ENCODE measurements around the gene ITGA1. TPM values are rescaled to one million over a fixed set of nuclear protein-coding genes. Genes with fewer than 3 reads are reported as not detected.

Gene ITGA1
- total and polyA plus RNA-seq, 2 of the 13 experiments (the other 11 are each of a cell fraction or from before 2014, with no cell fraction given) = 23.1 to 28.6 TPM

- TF ChIP-seq ATF7 (IDR thresholded peaks at IDR 0.05) (no peak), ATF7 (CRISPR knock-in tag; IDR thresholded peaks at IDR 0.05) (no peak), JUNB (CRISPR knock-in tag; IDR thresholded peaks at IDR 0.05; ENCODE audit: borderline replicate concordance) (no peak), TFDP1 (CRISPR knock-in tag; IDR thresholded peaks at IDR 0.05; ENCODE audit: borderline replicate concordance) (no peak), ZNF512B (CRISPR knock-in tag; IDR thresholded peaks at IDR 0.05; ENCODE audit: borderline replicate concordance) (no peak)
Measured at GRCh38 chr5:52814352-52815148, 26.8 kb downstream of the ITGA1 start (continued).

- no peak for TF ChIP-seq HNRNPL (IDR thresholded peaks at IDR 0.05; ENCODE audit: low read depth, low read length)
- TF ChIP-seq ZNF670 (CRISPR knock-in tag; IDR thresholded peaks at IDR 0.05; ENCODE audit: borderline replicate concordance) = no peak
- no peak for TF ChIP-seq ZNF790 (CRISPR knock-in tag; IDR thresholded peaks at IDR 0.05; ENCODE audit: borderline replicate concordance)
- TF ChIP-seq KDM6A (CRISPR knock-in tag; IDR thresholded peaks at IDR 0.05; ENCODE audit: low read depth) = no peak
- no peak for TF ChIP-seq ZIK1 (CRISPR knock-in tag; IDR thresholded peaks at IDR 0.05; ENCODE audit: borderline replicate concordance, low read depth)
- TF ChIP-seq HDAC2 (CRISPR knock-in tag; IDR thresholded peaks at IDR 0.05) = no peak
- no peak for TF ChIP-seq CEBPB (IDR thresholded peaks at IDR 0.05; ENCODE audit: borderline replicate concordance, low read depth, low read length)
- TF ChIP-seq U2AF1 (optimal IDR thresholded peaks at IDR 0.05; ENCODE audit: low read depth, low read length) = no peak
- no peak for TF ChIP-seq GLMP (CRISPR knock-in tag; IDR thresholded peaks at IDR 0.05; ENCODE audit: borderline replicate concordance)
- no peak for TF ChIP-seq ZNF180 (CRISPR knock-in tag; IDR thresholded peaks at IDR 0.05; ENCODE audit: borderline replicate concordance, low read depth)
- TF ChIP-seq HOXA7 (CRISPR knock-in tag; IDR thresholded peaks at IDR 0.05) = no peak
- no peak for TF ChIP-seq ZSCAN30 (CRISPR knock-in tag; IDR thresholded peaks at IDR 0.05)
- Histone ChIP-seq H2AFZ (ENCODE audit: low read length) (no peak overlapping the region), H3K27ac (ENCODE audit: extremely low read length, insufficient read depth, low read length) (no peak overlapping the region), H3K79me2 (ENCODE audit: insufficient read depth, low read length) (peaks cover 5% of the 10 kb centered on the region), H3K36me3 (replicated peaks in 1 of 2; ENCODE audit: control insufficient read depth in 1 of 2, insufficient read depth in 2 of 2, low read length in 2 of 2) (no peaks in the 10 kb centered on the region; a peak in 2 of 5 replicates), H3K4me1 (ENCODE audit: insufficient read depth, low read length) (0 out of 2 replicates have a peak, but pooled peaks cover 5% of the 10 kb centered on the region), H4K20me1 (ENCODE audit: insufficient read depth, low read length) (no peaks in the 10 kb centered on the region), H3K4me3 (replicated peaks in 1 of 3; ENCODE audit: insufficient read depth in 1 of 3, low read depth in 2 of 3, low read length in 3 of 3) (no peak overlapping the region), H3K9me3 (ENCODE audit: low read length) (no peaks in the 10 kb centered on the region), H3K9ac (ENCODE audit: insufficient read depth, low read depth, low read length) (no peak overlapping the region), H3K4me2 (ENCODE audit: low read depth, low read length) (no peak overlapping the region), H3K27me3 (ENCODE audit: control insufficient read depth in 1 of 2, insufficient read depth in 2 of 2, low read length in 2 of 2) (no peaks in the 10 kb centered on the region)
- BruUV-seq (replicated peaks) = no TSS peak
- ChIA-PET POLR2A (no interaction called here), CTCF (ENCODE audit: low intra/inter-chr PET ratio, low total read pairs) (no interaction called here)
- in situ Hi-C loops (cut with HindIII; ENCODE audit: extremely low pct_ligation_motif_present, low pct_unique_long_range_greater_than_20kb) = no loop called here
- intact Hi-C loops (cut with micrococcal nuclease; ENCODE audit: unreplicated experiment) = no loop called here
- DNase-seq (ENCODE audit: low spot score) = no peak
- 88% methylated on average over 1 of the region's 1 CpG for WGBS (ENCODE audit: low lambda C conversion rate)
- ATAC-seq = no peak
- FAIRE-seq = no peak
Measured at GRCh38 chr5:52817818-52818217, 30.1 kb downstream of the ITGA1 start.

Measured in HepG2 (cell line).